Measurements from ENCODE around the gene TRMT44.
"Not testable (repeated sequence)": the region's sequence is repeated elsewhere in the genome, so short reads cannot be mapped to it uniquely, and the experiment has no call there.

The TRMT44 gene

DNA sequence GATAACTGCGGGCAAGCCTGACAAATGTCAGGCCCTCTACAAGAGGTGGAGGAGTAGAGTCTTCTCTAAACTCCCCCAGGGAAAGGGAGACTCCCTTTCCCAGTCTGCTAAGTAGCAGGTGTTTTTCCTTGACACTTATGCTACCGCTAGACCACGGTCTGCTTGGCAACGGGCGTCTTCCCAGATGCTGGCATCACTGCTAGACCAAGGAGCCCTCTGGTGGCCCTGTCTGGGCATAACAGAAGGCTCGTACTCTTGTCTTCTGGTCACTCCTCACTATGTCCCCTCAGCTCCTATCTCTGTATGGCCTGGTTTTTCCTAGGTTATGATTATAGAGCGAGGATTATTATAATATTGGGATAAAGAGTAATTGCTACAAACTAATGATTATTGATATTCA is 33.7 kb upstream of the TRMT44 start:
- not testable (repeated sequence) for DNase-seq

DNA sequence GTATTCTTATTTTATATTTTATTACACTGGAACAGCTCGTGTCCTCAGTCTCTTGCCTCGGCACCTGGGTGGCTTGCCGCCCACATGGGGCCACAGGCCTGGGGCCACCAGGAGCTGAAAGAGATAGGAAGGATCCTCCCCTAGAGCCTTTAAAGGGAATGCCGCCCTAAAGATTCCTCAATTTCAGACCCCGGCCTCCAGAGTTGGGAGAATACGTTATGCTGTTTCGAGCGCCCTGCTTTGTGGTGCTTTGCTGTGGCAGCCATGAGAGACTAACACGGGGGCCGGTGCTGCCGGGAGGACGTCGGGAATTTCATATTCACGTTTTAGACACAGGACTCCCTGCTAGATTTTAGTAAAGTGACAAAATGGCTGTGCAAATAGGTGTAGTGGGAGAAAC is 33.3 kb upstream of the TRMT44 start:
- DNase-seq = no peak

DNA sequence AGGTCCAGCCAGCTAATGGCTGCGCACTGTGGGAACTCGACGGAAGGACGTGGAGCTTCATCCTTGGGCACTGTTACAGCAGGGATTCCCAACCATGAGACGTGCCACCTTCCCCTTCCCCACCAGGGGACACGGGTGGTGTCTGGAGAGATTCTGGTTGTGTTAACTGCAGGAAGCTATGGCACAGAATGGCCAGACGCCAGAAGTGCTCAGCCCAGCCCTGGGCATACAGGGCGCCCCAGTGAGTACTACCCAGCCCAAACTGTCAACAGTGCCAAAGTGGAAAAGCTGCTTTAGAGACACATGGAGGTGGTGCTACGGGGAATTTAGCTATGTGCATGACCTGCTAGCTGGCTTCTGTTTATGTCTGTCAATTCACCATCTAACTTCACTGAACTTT is 32.8 kb upstream of the TRMT44 start:
- DNase-seq = no peak

DNA sequence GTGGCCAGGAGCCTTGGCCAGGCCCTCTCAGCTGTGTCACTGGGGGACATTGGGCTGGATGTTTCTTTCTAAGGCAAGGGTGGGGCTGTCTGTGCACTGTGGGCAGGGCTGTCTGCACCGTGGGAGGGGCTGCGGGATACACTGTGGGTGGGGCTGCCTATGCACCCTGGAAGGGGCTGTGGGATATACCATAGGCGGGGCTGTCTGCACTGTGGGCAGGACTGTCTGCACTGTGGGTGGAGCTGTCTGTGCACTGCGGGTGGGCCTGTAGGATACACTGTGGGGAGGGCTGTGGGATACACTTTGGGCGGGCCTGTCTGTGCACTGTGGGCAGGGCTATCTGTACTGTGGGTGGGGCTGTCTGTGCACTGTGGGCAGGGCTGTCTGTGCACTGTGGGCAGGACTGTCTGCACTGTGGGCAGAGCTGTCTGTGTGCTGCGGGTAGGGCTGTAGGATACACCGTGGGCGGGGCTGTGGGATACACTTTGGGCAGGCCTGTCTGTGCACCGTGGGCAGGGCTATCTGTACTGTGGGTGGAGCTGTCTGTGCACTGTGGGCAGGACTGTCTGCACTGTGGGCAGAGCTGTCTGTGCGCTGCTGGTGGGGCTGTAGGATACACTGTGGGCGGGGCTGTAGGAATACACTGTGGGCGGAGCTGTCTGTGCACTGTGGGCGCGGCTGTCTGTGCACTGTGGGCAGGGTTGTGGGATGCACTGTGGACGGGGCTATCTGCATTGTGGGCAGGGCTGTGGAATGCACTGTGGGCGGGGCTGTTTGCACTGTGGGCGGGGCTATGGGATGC is 31.1 kb upstream of the TRMT44 start:
- DNase-seq = peak in 1 of 4 experiments; percentile 7

DNA sequence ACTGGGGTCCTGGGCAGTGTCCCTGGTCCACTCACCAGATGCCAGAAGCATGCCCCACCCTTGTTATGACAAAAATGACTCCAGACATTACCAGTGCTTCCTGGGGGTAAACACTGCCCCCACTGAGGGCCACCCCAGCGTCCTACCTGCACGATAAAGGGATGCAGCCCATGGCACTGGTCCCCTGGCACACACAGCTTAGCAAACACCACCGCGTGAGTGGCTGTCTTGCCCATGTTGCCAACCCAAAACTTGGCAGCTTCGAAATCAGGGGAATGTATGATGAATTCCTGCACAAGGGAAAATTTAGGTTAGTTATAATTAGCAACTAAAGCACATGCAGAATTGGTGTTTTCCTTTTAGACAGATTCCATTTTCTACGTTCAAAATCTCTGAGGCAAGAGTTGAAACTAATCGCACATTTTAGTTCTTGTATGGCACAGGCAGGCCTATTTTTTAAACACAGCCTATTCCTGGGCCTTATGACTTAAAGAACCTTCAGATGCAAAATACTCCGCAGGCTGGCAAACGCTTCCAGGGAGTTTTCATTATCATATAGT is 30.4 kb upstream of the TRMT44 start:
- no peak for DNase-seq

DNA sequence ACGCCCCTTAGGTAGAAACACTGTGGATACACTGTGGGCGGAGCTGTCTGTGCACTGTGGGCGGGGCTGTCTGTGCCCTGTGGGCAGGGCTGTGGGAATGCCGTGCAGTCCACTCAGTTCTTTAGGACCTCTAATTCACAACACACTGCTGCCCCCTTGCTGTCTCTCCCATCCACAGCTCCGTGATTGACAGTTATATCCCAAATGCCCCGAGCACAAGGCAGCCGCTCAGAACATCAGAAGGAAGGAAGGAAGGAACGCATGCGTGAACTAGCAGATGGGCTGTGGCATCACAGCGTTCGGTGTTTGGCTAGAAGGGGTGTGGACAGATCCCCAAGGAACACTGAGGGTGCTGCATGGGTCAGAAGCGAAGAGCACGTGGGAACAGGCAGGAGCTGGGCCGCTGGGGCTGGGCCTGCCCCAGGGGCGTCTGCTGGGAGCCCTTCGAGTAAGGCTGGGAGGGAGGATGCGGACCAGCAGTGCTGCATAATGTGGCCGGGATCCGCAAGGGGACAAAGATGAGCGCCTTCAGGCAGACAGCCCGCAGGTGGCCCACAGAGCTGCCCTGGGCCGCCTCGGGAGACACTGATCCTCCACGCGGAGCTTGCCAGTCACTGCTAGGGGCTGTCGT is 29.8 kb upstream of the TRMT44 start:
- no peak for DNase-seq

DNA sequence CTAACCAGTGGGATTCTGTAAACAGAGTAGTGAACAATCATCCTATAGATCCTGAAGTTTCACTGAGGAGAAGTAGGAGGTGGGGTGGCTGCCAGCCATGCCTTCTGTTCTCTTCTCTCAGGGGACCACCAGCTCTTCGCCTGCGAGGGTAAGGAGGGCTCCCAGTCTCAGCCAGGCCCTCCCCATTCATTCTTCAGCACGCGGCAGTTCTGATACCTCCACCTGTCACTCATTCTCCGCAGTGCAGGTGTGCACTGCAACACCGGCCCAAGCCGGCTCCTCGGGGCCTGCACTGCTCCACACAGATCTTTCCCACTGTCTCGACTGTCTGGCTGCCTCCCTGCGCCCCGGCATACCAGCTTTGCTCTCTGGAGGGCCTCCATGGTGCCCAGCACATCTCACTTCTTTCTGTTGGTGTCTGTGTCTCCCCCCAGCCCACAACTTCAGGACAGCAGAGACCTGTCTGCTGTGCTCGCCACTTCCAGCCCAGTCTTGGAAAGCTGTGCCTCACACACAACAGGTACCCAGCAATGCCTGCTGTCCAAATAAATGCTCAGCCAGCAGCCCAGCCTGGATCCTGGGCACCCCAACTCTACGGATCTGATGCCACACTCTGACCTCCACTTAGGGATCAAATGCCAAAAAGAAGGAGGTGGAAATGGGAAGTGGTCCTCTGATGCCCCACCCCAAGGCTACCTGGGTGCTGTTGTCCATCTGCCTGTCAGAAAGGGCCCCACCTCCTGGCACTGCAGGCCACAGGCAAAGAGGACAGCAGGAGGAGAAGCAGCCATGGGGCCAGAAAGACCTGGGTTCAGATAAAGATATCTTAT is 29.0 kb upstream of the TRMT44 start:
- no peak for DNase-seq

DNA sequence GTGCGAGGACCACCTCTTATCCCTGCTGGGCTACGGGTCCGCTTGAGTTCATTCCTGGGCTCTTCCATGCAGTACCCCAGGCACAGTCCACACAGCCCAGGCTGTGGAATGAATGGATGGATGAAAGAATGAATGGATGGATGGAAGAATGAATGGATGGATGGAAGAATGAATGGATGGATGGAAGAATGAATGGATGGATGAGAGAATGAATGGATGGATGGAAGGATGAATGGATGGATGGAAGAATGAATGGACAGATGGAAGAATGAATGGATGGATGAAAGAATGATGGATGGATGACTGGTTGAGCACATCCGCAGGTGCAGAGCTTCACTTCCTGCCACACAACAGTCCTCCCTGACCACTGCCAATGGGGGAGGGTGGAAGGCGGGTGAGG is 28.3 kb upstream of the TRMT44 start:
- DNase-seq = no peak

DNA sequence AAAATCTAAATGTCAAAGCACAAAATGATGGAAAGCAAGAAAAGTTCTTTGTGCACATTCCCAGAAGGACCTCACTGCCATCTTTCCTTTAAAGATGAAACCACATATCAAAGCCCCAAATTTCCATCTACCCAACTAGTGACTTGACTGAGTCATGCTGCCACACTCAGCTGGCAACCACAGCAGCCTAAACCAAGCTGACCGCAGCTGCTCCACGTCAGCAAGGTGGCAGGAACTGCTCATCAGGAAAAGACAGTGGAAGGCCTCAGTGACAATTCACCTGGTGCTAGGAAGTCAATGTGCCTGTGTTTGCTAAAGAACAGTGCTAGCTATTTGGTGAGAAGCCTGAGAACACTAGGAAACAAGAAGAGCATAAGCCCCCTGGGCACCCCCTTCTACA is 26.2 kb upstream of the TRMT44 start:
- no peak for DNase-seq

DNA sequence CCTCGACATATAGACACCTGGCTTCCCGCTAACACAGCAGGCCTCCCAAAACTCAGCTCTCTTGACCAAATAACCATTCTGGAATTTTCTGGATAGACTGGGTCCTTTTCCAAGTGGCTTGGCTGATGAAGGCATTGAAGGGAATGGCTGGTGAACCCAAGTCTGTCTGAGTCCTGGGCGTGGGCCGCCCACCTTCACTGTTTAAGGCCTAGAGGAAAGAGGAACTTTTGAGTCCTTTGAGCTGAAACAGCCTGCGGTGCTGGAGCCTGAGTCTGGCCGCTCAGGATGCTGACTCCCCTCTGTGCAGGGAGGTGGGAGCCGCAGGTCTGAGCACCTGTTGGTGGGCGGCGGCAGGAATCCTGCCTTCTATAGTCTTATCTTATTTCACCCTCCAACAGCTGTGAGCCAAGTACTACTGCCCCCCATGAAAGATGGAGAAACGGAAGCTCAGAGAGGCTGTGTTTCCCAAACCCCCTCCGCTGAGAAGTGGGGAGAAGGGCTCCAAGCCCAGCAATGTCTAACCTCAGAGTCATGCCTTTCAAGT is 23.4 kb upstream of the TRMT44 start:
- DNase-seq = no peak

DNA sequence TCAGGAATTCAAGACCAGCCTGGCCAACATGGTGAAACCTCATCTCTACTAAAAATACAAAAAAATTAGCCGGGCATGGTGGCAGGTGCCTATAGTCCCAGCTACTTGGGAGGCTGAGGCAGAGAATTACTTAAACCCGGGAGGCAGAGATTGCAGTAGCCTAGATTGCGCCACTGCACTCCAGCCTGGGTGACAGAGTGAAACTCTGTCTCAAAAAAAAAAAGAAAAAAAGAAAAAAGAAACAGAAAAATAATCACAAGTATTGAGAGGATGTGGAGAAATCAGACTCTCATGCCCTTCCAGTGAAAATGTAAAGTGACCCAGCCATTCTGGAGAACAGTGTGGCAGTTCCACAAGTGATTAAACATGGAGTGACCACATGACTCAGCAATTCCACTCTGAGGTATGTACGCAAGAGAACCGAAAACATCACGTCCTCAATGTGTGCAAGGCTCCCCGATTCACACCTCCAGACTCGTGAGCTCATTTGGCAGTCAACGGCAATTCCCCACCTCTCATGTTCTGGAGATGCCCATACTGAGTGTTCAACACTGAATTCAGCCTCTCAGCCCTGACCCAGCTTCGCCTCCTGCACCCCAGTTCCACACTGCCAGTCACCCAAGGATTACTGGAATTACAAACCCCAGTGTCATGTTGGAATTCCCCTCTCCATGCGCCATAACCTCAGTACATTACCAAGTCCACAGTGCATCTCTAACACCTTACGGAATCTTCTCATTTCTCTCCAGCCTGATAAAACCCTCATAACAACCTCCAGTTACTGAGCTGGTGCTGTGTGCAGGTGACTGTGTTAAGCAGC is 21.1 kb upstream of the TRMT44 start:
- peak in 1 of 4 experiments; percentile 11 for DNase-seq

DNA sequence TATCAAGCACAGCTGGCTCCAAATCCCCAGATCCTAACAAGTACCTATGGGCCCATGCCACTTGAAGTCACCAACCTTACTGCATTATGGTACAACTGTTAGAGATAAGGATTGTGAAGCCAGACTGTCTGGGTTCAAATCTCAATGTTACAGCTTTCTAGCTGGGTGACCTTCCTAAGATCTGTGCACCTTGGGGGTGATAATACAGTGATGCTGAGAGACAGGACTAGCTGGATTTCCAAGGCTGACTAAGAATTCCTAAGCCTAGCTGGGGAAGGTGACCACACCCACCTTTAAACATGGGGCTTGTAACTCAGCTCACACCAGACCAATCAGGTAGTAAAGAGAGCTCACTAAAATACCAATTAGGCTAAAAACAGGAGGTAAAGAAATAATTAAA is 20.4 kb upstream of the TRMT44 start:
- not testable (repeated sequence) for DNase-seq

DNA sequence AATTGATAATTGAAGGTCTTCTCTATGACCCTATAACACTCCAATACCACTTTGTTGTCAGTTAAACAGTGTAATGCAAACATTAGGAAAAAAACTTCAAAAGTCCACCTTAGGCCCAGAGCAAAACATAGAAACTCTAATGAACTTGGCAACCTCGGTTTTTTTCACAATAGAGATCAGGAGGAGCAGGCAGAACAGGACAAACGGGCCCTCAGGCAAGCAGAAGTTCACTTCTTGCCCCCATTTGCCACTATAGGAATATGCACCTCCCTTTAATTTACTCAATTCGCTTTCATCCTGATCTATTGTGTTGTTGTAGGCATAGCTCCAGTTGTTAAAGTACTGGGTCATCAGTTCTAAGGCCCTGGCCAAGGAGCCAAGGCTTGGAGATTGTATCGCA is 18.2 kb upstream of the TRMT44 start:
- no peak for DNase-seq

DNA sequence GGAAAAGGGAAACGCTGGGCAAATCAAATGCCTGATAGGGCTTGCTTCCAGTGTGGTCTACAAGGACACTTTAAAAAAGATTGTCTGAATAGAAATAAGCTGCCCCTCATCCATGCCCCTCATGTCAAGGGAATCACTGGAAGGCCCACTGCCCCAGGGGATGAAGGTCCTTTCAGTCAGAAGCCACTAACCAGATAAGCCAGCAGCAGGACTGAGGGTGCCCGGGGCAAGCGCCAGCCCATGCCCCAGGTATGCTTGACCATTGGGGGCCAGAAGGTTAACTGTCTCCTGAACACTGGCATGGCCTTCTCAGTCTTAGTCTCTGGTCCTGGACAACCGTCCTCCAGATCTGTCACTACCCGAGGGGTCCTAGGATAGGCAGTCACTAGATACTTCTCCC is 17.8 kb upstream of the TRMT44 start:
- DNase-seq = no peak

DNA sequence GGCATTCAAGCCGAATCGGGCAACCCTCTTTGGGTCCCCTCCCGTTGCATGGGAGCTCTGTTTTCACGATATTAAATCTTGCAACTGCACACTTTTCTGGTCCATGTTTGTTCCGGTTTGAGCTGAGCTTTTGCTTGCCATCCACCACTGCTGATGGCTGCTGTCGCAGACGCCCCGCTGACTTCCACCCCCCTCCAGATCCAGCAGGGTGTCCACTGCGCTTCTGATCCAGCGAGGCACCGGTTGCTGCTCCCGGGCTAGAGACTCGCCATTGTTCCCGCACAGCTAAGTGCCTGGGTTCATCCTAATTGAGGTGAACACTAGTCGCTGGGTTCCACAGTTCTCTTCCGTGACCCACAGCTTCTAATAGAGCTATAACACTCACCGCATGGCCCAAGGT is 13.3 kb upstream of the TRMT44 start:
- no peak for DNase-seq

DNA sequence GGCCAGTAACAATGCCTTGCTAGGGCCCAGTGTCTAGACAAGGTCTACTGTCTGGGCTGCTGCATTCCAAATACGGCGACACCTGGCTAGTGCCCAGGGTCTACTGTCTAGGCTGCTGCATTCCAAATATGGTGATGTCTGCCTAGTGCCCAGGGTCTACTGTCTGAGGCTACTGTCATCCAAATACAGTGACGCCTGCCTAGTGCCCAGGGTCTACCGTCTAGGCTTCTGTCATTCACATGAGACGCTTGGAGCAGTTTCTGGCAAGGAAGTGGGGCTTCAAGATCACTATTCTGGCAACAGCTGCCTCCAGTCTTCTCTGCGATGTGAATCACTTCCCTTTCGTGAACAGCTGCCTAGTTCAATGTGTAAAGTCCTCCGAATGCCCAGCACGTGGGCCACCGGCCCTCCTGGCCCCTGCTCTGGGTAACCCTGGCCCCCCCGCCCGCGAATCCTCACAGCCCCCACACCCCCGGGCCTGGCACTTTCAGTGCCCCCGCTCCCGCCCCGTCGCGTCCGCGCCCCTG is 12.8 kb upstream of the TRMT44 start:
- no peak for DNase-seq

DNA sequence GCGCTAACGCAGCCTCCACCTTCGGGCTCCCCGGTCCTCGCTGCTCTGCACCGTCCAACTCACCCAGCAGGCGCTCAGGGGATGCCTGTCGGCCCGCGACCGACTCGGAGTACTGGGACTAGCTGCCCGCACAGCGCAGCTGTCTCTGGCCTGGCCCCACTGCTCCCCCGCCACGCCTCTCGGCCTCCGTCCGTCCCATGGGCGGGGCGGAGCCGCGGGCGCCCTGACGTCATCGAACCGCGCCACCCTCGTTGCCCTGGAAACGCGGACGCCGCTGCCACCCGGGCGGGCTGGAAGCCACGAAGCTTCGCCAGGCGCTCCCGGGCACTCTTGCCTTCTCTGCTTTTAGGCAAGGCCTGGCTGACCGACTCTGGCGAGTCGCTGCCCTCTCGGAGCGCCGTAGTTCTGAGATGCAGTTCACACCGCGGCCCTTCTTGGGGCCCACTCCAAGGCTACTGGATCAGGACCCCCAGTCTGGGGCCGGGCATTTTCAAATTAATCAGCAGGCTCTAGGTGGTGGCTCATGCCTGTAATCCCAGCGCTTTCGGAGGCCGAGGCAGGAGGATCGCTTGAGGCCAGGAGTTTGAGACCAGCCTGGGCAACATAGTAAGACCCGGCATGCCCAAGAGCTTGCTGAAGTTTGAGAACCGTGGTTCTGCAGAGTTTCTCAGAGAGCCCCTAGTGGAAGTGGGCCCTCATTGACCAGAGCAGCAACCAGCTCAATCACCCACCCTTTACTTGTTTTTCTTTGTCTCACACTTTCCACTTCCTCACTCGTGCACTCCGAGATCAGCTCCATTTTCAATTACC is 12.1 kb upstream of the TRMT44 start:
- peak; percentile 77 to 85 (median 80) for DNase-seq

DNA sequence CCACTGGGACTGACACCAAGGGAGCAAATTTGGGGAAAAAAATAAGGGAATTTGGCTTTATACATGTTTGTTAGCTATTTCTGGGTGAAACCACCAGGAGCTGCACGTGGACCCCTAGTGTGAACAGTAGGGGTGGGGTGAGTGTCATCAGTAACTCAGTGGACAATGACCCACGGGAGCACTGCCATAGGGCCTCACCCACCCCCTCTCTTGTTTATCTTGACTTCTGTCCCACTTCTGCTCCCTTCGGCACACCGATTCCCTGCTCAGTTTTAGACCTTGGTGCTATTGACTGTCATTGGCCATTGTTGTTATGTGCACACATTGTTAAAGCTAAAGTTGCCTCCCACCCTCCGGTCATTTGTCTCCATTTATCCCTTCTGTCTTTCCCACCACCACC is 9.0 kb upstream of the TRMT44 start:
- no peak for DNase-seq

DNA sequence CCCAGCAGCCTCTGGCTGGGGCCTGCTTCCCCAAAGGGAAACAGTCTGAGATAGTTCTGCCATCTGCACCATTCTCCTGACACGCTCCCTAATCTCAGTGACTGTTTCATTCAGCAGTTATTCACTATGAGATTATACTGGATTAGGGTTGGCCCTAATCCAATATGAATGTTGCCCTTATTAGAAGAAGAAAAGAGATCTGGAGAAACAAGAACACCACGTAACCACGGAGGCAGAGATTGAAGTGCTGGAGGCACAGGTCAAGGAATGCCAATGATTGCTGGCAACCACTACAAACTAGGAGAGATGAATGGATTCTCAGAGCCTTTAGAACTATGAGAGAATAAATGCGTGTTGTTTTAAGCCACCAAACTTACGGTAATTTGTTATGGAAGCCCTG is 7.4 kb upstream of the TRMT44 start:
- DNase-seq = no peak

DNA sequence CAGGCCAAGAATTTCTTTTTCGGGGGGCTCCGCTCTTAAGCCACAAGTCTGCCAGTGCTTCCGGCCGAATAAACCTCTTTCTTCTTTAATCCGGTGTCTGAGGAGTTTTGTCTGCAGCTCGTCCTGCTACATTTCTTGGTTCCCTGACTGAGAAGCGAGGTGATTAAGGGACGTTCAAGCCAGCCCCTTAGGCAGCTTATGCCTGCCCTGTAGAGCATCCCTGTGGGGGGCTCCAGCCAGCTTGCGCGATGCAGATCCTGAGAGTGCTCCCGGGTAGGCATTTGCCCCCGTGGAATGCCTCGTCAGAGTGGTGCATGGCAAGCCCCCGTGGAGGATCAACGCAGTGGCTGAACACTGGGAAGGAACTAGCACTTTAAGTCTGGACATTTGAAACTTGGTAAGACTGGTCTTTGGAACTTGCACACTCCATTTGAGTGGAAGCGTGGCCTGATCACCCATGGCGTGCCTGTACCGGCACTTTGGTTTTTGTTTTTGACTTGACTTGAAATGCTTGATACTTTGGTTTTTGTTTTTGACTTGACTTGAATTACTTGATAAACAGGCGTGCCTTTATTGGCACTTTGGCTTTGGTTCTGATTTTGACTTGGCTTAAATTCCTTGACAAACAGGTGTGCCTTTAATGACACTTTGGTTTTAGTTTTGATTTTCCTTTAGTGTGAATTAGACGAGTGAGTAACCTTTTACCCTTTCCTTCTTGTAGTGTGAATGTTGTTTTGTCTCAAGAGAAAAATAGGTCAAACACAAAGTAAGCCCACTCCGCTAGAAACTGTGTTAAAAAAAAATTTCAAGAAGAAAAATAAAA is 6.1 kb upstream of the TRMT44 start:
- no peak for DNase-seq
